CD14-positive monocyte (primary cell): Measurements from ENCODE around the gene ZNF677. TPM values are rescaled to one million over a fixed set of nuclear protein-coding genes. Genes with fewer than 3 reads are reported as not detected.

ENCODE experiments used
- DNase-seq, 3 donors: peaks; one replicate each; pipeline ENCODE4 v3.0.0-alpha.2; 2011 to 2022
- H2AFZ ChIP-seq: 2 replicates; pipeline ENCODE4 v1.6.0; 2012; ENCODE audit warnings: mild to moderate bottlenecking, low read depth, low read length, inconsistent platforms; ENCODE audit not compliant: insufficient read depth, poor library complexity, severe bottlenecking
- H3K27ac ChIP-seq, 2 donors: 1 replicate in 1 of 2; 2 replicates in 1 of 2; pipeline ENCODE4 v1.5.1; 2012 to 2013; ENCODE audit warnings: low read length in 2 of 2, control low read depth in 1 of 2, inconsistent platforms in 1 of 2, low read depth in 1 of 2, mild to moderate bottlenecking in 1 of 2
- H3K27me3 ChIP-seq, 2 donors: one replicate each; pipeline versions ENCODE4 v1.6.0 to v1.6.1; 2011 to 2013; ENCODE audit warnings: low read length in 2 of 2; ENCODE audit not compliant: control insufficient read depth in 2 of 2, insufficient read depth in 2 of 2
- H3K36me3 ChIP-seq, 2 donors: replicated peaks in 1 of 2; 1 replicate in 1 of 2; 2 replicates in 1 of 2; pipeline versions ENCODE4 v1.5.1 to v1.6.1; 2012 to 2013; ENCODE audit warnings: low read length in 2 of 2, control low read depth in 1 of 2, inconsistent platforms in 1 of 2, mild to moderate bottlenecking in 1 of 2; ENCODE audit not compliant: insufficient read depth in 2 of 2, control insufficient read depth in 1 of 2
- H3K4me1 ChIP-seq, 2 donors: 1 replicate in 1 of 2; 2 replicates in 1 of 2; pipeline versions ENCODE4 v1.5.1 to v1.6.1; 2012 to 2013; ENCODE audit warnings: low read length in 2 of 2, control low read depth in 1 of 2, inconsistent platforms in 1 of 2, mild to moderate bottlenecking in 1 of 2, moderate library complexity in 1 of 2; ENCODE audit not compliant: insufficient read depth in 2 of 2, control insufficient read depth in 1 of 2
- H3K4me2 ChIP-seq: replicated peaks from 2 replicates; pipeline ENCODE3; 2012; ENCODE audit warnings: low read length, moderate library complexity, mild to moderate bottlenecking; ENCODE audit not compliant: poor library complexity, severe bottlenecking; ENCODE audit errors: extremely low read depth
- H3K4me3 ChIP-seq, 3 experiments: fragments of 200-600 bp in 1 of 3; sonication (generic) in 1 of 3; replicated peaks in 1 of 3; 1 replicate in 2 of 3; 2 replicates in 1 of 3; pipeline ENCODE4 v1.5.1; 2011 to 2013; ENCODE audit warnings: low read length in 3 of 3, mild to moderate bottlenecking in 3 of 3, control low read depth in 2 of 3, low read depth in 2 of 3, inconsistent platforms in 1 of 3, moderate library complexity in 1 of 3
- H3K79me2 ChIP-seq: 2 replicates; pipeline ENCODE4 v1.6.0; 2012; ENCODE audit warnings: mild to moderate bottlenecking, control low read depth, inconsistent platforms, low read length, moderate library complexity; ENCODE audit not compliant: insufficient read depth
- H3K9ac ChIP-seq: 2 replicates; pipeline ENCODE4 v1.6.0; 2017; ENCODE audit warnings: low read length, mild to moderate bottlenecking; ENCODE audit not compliant: insufficient read depth, poor library complexity, severe bottlenecking
- H3K9me3 ChIP-seq, 2 donors: replicated peaks in 1 of 2; 1 replicate in 1 of 2; 2 replicates in 1 of 2; pipeline versions ENCODE4 v1.5.1 to v1.6.1; 2012 to 2013; ENCODE audit warnings: low read length in 2 of 2, control low read depth in 1 of 2; ENCODE audit not compliant: control insufficient read depth in 1 of 2, insufficient read depth in 1 of 2
- H4K20me1 ChIP-seq: 2 replicates; pipeline ENCODE4 v1.6.0; 2012; ENCODE audit warnings: mild to moderate bottlenecking, low read length, control low read depth, moderate library complexity; ENCODE audit not compliant: insufficient read depth
- H3K27ac Mint-ChIP-seq, 7 donors: one replicate each; pipeline ENCODE4 v1.8.0; 2020; ENCODE audit warnings: mild to moderate bottlenecking in 7 of 7, mixed read lengths in 7 of 7, moderate library complexity in 6 of 7, inconsistent platforms in 2 of 7
- H3K27me3 Mint-ChIP-seq, 3 donors: one replicate each; pipeline ENCODE4 v1.8.0; 2021 to 2022; ENCODE audit warnings: low read depth in 3 of 3, mild to moderate bottlenecking in 3 of 3, mixed read lengths in 3 of 3, moderate library complexity in 3 of 3, inconsistent platforms in 1 of 3
- H3K36me3 Mint-ChIP-seq, 2 donors: one replicate each; pipeline ENCODE4 v1.8.0; 2020; ENCODE audit warnings: mixed read lengths in 2 of 2, inconsistent platforms in 1 of 2, mild to moderate bottlenecking in 1 of 2
- H3K4me1 Mint-ChIP-seq: one replicate; pipeline ENCODE4 v1.8.0; 2020; ENCODE audit warnings: mild to moderate bottlenecking, mixed read lengths
- H3K4me3 Mint-ChIP-seq, 2 donors: one replicate each; pipeline ENCODE4 v1.8.0; 2020; ENCODE audit warnings: mild to moderate bottlenecking in 2 of 2, mixed read lengths in 2 of 2, moderate library complexity in 1 of 2
- H3K9me3 Mint-ChIP-seq, 7 donors: one replicate each; pipeline ENCODE4 v1.8.0; 2020 to 2022; ENCODE audit warnings: mixed read lengths in 7 of 7, mild to moderate bottlenecking in 6 of 7, moderate library complexity in 6 of 7, inconsistent platforms in 2 of 7
- WGBS: methylation state at CpG from one replicate; pipeline ENCODE4 v1.1.5; 2013; ENCODE audit warnings: missing lambda C conversion rate; ENCODE audit not compliant: insufficient coverage; 5-methylcytosine and 5-hydroxymethylcytosine counted together
- intact Hi-C, 2 donors: fragments of 100-400 bp; cut with micrococcal nuclease; formaldehyde crosslinking; loops; one replicate each; pipeline versions ENCODE4 v1.15.0 to v1.15.1; 2023
- polyA plus RNA-seq, 3 donors: library from polyadenylated mRNA; depleted of rRNA in 1 of 3; unstranded in 2 of 3; stranded (reverse) in 1 of 3; fragments of 300-500 nt in 2 of 3; fragments of >200 nt in 1 of 3; fragmentation: Illumina TruSeq in 2 of 3; gene quantifications; 1 replicate in 2 of 3; 2 replicates in 1 of 3; pipeline ENCODE4 v1.2.3, GENCODE V29; 2012 to 2021
- TF ChIP-seq, protein P1 (sequence below): fragments of 200-600 bp; IDR thresholded peaks from one replicate; pipeline ENCODE4 v1.8.0; 2022; ENCODE audit warnings: antibody characterized with exemption, mild to moderate bottlenecking

The ZNF677 gene
- polyA plus RNA-seq, 3 donors: 0.68 to 2.1 (median 1.5) TPM

DNA sequence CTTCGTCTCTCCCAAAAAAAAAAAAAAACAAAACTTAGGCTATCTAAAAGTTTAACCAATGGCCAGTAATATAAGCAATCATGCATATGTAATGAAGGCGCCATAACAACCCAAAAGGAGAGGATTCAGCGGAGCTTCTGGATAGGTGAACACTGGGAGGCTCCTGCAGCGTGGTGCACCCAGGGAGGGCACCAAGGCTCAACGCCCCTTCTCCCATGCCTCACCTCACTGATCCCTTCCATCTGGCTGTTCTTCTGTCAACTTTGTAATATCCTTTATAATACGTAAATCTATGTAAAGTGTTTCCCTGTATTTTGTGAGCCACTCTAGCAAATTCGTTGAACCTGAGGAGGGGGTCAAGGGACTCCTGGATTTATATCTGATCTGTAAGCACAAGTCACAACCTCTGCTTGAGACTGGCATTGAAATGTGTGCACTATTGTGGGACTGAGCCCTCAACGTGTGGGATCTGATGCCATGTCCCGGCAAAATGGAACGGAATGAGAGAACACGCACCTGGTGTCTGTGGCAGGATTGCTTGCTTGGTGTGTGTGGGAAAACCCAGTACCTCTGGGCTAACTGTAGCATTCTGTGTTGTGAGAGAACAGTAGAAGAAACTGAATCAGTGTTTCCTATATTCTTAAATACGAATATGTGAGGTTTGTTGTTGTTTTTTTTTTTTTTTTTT, 61.0 kb downstream of the ZNF677 start:
- TF ChIP-seq, protein P1, sequence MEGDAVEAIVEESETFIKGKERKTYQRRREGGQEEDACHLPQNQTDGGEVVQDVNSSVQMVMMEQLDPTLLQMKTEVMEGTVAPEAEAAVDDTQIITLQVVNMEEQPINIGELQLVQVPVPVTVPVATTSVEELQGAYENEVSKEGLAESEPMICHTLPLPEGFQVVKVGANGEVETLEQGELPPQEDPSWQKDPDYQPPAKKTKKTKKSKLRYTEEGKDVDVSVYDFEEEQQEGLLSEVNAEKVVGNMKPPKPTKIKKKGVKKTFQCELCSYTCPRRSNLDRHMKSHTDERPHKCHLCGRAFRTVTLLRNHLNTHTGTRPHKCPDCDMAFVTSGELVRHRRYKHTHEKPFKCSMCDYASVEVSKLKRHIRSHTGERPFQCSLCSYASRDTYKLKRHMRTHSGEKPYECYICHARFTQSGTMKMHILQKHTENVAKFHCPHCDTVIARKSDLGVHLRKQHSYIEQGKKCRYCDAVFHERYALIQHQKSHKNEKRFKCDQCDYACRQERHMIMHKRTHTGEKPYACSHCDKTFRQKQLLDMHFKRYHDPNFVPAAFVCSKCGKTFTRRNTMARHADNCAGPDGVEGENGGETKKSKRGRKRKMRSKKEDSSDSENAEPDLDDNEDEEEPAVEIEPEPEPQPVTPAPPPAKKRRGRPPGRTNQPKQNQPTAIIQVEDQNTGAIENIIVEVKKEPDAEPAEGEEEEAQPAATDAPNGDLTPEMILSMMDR: no peak
- no peaks in the 10 kb centered on the region for H3K27me3 ChIP-seq
- H3K79me2 ChIP-seq: peaks cover 8% of the 10 kb centered on the region
- peaks cover 8 to 22% of the 10 kb centered on the region in 2 donors for H3K36me3 Mint-ChIP-seq
- peak overlapping the region; percentile 90 to 95 for H3K4me3 Mint-ChIP-seq
- 98% methylated on average over 5 of the region's 12 CpGs for WGBS
- no peak overlapping the region for H3K27ac ChIP-seq
- DNase-seq: no peak
- peak overlapping the region; percentile 94 for H3K4me2 ChIP-seq
- H2AFZ ChIP-seq: no peak overlapping the region
- H3K4me1 Mint-ChIP-seq: peaks cover 28% of the 10 kb centered on the region
- H3K9ac ChIP-seq: no peak overlapping the region
- peaks cover 22 to 23% of the 10 kb centered on the region in 2 donors for H3K4me1 ChIP-seq
- H3K4me3 ChIP-seq: peak overlapping the region in 1 of 3 experiments; percentile 94
- H3K9me3 Mint-ChIP-seq: peaks cover 25 to 77% (median 63%) of the 10 kb centered on the region in 7 donors
- H4K20me1 ChIP-seq: no peaks in the 10 kb centered on the region
- H3K9me3 ChIP-seq: peaks cover 33 to 55% of the 10 kb centered on the region in 2 donors
- no peak overlapping the region for H3K27ac Mint-ChIP-seq
- H3K36me3 ChIP-seq: peaks cover 0 to 12% of the 10 kb centered on the region in 2 donors
- intact Hi-C loops: loop anchor here (5.0 to 10.0 kb wide), 8 partner anchors 36 to 551 kb away; partner anchors contain the start of genes ZNF765 (in 2 of the 2), ZNF347 (in 1 of the 2), ZNF525 (in 1 of the 2) and ZNF611 (in 1 of the 2)
- peaks cover 3 to 11% (median 4%) of the 10 kb centered on the region in 3 donors for H3K27me3 Mint-ChIP-seq

DNA sequence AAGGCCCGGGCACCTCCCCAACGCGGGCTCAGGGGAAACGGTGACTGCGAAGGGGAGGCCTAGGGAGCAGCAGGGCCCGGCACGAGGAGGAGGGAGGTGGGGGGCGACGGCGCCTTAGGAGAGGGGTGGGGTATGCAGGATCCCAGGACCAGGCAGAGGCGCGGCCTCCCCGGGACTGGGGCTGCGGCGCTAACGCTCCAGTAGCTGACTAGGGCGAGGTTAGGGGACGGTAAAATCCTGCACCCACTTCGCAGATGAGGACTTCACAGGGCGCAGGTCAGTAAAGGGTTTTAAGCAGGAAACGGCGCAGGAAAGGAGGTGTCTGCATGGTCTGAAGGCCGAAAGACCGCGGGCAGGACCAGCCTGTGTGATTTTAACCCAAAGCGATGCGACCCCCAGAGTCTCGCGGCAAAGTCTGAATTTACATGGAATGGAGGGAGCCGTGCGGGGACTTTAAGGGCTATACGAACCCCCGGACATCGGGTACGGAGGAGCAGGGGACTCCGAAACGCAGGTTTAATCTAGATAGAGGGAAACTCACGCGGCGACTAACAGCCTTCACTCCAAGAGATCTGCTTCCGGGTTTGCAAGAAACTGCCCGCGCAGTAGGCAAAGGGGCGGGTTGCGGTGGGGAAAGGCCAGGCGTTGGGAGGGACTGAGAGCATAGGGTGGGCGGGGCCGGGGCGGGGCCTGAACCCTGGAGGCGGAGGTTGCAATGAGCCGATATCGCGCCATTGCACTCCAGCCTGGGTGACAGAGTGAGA, 61.7 kb downstream of the ZNF677 start, which contains the start of gene ZNF665:
TSS of gene ZNF665 (minus strand) at position 588 of the 764 bp plus-strand sequence. CDS start 10,460 bp downstream, outside the sequence.
- H3K9ac ChIP-seq: peak within 1 kb of the TSS; percentile 77
- peak within 1 kb of the TSS; percentile 47 to 94 (median 72) for H3K4me3 ChIP-seq
- Mint-ChIP-seq H3K27ac (peak within 1 kb of the TSS; percentile 68 to 94 (median 89)), H3K9me3 (peaks cover 25 to 70% (median 59%) of the 10 kb centered on the region in 7 donors), H3K36me3 (peaks cover 8 to 16% of the 10 kb centered on the region in 2 donors), H3K4me1 (peaks cover 29% of the 10 kb centered on the region), H3K4me3 (peak within 1 kb of the TSS; percentile 90 to 95), H3K27me3 (peaks cover 3 to 7% (median 4%) of the 10 kb centered on the region in 3 donors)
- H4K20me1 ChIP-seq: no peaks in the 10 kb centered on the region
- H3K4me1 ChIP-seq: peaks cover 22% of the 10 kb centered on the region in 2 donors
- no peaks in the 10 kb centered on the region for H3K27me3 ChIP-seq
- under 1% methylated on average over 31 of the region's 53 CpGs for WGBS
- H3K36me3 ChIP-seq: peaks cover 0 to 12% of the 10 kb centered on the region in 2 donors
- H3K9me3 ChIP-seq: peaks cover 27 to 50% of the 10 kb centered on the region in 2 donors
- peak within 1 kb of the TSS; percentile 96 for H2AFZ ChIP-seq
- TF ChIP-seq, protein P1: no peak
- peak within 1 kb of the TSS; percentile 94 for H3K4me2 ChIP-seq
- H3K79me2 ChIP-seq: peaks cover 5% of the 10 kb centered on the region
- peak within 1 kb of the TSS; percentile 19 to 89 for H3K27ac ChIP-seq
- DNase-seq: peak; percentile 66 to 80 (median 80)
- intact Hi-C loops: loop anchor here (5.0 to 10.0 kb wide), 8 partner anchors 36 to 552 kb away; partner anchors contain the start of genes ZNF765 (in 2 of the 2), ZNF347 (in 1 of the 2), ZNF525 (in 1 of the 2) and ZNF611 (in 1 of the 2)
